ENCODE measurements around the gene LARGE2.

GRCh38 chr11:45928535-45929215 lies 6.2 kb downstream of the LARGE2 start:
- TF ChIP-seq CTCF (IDR thresholded peaks at IDR 0.05; ENCODE audit: borderline replicate concordance, extremely low read depth, low read length, poor library complexity, severe bottlenecking) (no peak), EZH2 (IDR thresholded peaks at IDR 0.05; ENCODE audit: borderline replicate concordance, low read depth, low read length, severe bottlenecking) (no peak)

Measured in DND-41 (cell line).